GM18517 (cell line): ENCODE data around the gene NXPE3.
"Not testable (repeated sequence)": the region's sequence is repeated elsewhere in the genome, so short reads cannot be mapped to it uniquely, and the experiment has no call there.

Experiments
- ATAC-seq: cut with Tn5 transposase; IDR thresholded peaks from one replicate; pipeline ENCODE4 v1.9.1; 2021; ENCODE audit warnings: mild to moderate bottlenecking, moderate library complexity; ENCODE audit not compliant: unreplicated experiment

The NXPE3 gene

DNA sequence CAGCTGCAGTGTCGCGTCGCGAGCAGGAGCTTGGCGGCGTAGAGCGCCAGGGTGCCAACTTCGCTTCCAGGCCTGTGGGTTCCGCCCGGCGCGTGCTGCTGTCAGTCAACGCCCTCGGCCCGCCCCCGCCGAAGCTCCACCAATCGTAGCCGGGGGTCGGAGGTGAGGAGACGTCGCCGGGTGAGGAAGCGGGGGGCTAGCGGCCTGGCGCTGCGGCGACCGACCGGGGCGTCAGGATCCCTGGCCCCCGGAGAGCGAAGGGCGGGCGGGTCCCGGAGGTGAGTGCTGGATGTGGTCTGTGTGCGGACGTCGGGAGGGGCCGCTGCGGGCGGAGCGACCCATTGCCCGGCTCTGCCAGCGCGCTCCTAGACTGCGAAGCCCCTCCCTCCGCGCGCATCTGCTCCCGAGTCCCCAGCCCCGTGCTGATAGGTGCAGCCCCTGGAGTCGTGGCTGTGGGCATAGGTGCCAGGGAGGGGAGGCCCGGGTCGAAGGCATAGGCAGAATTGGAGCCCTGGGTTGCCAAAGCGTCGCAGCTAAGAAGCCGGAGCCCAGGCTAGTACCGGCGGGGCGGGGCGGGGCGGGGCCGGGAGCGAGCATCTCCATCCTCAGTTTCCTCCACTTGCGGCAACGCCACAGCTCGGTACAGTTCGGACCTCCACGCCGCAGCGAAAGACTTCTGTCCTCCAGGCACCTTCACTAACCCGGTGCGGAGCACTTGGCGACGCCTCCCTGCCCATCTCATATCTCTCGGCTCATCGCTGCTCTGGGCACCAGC, at the start of gene NXPE3:
TSS of gene NXPE3 (plus strand) at position 165 of the 775 bp plus-strand sequence. CDS start 6,386 bp downstream, outside the sequence.
- ATAC-seq: peak; percentile 97

DNA sequence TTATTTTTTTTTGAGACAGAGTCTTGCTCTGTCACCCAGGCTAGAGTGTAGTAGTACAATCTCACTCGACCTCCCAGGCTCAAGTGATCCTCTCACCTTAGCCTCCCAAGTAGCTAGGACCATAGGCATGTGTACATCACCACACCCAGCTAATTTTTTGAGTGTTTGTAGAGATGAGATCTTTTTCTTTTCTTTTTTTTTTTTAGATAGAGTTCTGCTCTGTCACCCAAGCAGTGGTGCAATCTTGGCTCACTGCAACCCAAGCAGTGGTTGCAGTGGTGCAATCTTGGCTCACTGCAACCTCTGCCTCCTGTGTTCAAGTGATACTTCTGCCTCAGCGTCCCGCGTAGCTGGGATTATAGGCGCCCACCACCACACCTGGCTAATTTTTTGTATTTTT, 49.4 kb upstream of the NXPE3 start:
- ATAC-seq: no peak

- ATAC-seq: no peak
Observed at GRCh38 chr3:101730839-101731238, 48.2 kb upstream of the NXPE3 start.

DNA sequence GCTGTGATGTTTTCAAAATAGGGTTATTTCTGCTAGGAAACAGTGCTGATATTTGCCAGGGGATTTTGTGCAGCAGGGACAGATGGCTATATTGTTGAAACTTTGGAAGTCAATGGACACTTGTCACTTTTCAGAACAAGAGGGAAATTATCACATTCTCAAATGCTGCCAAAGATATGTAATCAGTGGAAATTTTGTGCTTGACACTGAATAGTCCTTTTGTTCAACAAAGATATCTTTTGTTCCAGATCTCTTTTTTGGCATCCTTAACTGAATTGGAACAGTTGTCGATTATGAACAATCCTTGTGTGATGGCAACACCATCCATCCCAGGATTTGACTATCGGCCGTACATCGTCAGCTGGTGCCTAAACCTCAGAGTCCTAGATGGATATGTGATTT, 46.8 kb upstream of the NXPE3 start:
- no peak for ATAC-seq

DNA sequence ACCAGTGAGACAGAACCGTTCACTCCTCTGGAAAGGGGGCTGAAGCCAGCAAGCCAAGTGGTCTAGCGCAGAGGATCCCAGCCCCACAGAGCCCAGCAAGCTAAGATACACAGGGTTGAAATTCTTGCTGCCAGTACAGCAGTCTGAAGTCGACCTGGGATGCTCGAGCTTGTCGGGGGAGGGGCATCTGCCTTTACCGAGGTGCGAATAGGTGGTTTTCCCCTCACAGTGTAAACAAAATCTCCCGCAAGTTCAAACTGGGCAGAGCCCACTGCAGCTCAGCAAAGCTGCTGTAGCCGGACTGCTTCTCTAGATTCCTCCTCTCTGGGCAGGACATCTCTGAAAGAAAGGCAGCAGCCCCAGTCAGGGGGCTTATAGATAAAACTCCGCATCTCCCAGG, 43.2 kb upstream of the NXPE3 start:
- ATAC-seq: no peak

DNA sequence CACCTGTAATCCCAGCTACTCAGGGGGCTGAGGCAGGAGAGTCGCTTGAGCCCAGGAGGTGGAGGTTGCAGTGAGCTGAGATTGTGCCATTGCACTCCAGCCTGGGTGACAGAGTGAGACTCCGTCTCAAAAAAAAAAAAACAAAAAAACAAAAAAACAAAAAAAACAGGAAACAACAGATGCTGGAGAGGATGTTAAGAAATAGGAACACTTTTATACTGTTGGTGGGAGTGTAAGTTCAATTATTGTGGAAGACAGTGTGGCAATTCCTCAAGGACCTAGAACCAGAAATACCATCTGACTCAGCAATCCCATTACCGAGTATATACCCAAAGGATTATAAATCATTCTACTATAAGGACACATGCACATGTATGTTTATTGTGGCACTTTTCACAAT, 37.1 kb upstream of the NXPE3 start:
- not testable (repeated sequence) for ATAC-seq

DNA sequence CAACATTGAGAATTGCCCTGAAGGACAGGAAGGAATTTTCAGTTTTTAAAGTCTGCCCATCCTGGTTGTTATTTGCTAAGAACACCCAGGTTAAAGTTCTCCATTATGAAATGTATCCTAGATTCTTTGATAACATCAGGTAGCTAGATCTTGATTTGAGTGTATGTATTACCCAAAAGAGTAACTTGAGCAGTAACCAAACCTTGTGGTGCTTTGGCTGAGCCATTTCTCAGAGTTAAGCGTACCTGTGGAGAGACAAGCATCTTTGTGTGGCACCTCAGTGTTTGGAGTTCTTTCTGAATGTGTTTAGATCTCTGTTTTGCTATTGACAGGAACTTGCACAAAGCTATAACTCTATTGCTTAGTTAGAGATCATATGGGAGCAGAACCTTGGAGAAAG, 34.2 kb upstream of the NXPE3 start:
- ATAC-seq: no peak

DNA sequence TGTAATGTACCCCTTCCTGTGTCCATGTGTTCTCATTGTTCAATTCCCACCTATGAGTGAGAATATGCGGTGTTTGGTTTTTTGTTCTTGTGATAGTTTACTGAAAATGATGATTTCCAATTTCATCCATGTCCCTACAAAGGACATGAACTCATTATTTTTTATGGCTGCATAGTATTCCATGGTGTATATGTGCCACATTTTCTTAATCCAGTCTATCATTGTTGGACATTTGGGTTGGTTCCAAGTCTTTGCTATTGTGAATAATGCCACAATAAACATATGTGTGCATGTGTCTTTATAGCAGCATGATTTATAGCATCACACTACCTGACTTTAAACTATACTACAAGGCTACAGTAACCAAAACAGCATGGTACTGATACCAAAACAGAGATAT, 33.1 kb upstream of the NXPE3 start:
- not testable (repeated sequence) for ATAC-seq

DNA sequence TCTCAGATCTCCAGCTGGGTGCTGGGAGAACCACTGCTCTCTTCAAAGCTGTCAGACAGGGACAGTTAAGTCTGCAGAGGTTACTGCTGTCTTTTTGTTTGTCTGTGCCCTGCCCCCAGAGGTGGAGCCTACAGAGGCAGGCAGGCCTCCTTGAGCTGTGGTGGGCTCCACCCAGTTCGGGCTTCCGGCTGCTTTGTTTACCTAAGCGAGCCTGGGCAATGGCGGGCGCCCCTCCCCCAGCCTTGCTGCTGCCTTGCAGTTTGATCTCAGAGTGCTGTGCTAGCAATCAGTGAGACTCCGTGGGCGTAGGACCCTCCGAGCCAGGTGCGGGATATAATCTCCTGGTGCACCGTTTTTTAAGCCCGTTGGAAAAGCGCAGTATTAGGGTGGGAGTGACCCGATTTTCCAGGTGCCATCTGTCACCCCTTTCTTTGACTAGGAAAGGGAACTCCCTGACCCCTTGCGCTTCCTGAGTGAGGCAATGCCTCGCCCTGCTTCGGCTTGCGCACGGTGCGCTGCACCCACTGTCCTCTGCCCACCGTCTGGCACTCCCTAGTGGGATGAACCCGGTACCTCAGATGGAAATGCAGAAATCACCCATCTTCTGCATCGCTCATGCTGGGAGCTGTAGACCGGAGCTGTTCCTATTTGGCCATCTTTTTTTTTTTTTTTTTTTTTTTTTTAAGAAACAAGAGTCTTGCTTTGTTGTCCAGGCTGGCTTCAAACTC, 25.5 kb upstream of the NXPE3 start:
- ATAC-seq: not testable (repeated sequence)

- no peak for ATAC-seq
Observed at GRCh38 chr3:101758224-101758623, 20.8 kb upstream of the NXPE3 start.

GRCh38 chr3:101762041-101762646, 16.9 kb upstream of the NXPE3 start:
- no peak for ATAC-seq

GRCh38 chr3:101777745-101778281, 1.2 kb upstream of the NXPE3 start:
- not testable (repeated sequence) for ATAC-seq

DNA sequence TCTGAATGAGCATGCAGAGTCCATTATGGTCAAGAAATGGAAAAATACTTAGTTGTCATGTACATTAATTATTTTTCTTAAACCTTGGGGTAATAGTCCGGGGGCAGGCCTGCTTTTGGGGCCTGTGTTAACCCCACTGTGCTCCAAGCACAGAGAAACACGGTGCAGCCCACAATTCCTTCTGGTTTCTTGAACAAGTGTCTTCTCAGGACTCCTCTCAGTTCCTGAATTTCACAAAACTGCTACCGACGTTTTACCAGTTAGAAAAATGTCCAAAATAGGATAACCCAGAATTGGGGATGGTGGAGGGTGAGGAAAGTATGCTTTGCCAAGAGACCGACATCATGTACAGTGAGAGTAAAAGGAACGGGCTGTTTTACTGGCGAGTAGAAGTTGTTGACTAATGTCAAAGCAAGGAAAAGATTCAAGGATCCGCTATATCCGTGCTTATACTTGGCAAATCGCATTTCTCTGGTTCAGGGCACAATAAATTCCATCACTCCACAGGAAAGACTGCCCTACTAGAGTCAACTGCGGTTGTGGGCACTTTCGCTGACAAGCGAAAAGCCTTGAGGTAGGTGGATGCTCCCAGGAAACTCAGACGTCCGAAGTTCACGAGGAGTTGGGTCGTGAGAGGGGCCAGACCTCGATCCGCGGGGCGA, 495 bp upstream of the NXPE3 start:
- ATAC-seq: no peak

DNA sequence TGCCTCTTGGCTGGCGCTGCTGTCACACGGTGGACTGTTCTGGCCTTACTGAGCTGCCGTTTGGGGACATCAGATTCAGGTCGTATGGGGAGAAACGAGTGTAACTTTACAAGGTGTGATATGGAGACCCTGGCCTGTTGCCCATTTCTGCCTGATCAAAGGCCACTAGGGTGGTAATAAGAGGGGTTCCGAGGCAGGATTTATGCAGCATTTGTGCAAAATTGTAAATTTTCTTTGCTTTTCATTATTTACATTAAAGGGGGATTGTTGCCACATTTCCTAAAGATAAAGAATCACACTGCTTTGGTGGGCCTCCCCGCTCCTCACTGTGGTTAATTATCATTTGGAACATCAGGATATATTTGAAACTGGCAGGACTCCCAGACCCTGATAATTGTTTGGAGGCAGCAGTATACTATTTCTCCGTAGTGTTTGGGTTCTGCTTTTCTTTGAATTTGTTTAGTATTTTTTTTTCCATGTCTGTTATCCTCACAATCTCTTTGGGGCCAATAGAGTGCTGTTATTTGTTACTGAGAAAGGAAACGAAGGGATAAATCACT, 891 bp downstream of the NXPE3 start:
- peak; percentile 29 for ATAC-seq

- ATAC-seq: no peak
Observed at GRCh38 chr3:101780661-101781060, 1.6 kb downstream of the NXPE3 start.

GRCh38 chr3:101781166-101781565, 2.2 kb downstream of the NXPE3 start:
- no peak for ATAC-seq

- ATAC-seq: no peak
Observed at GRCh38 chr3:101784855-101785613, 6.0 kb downstream of the NXPE3 start.

DNA sequence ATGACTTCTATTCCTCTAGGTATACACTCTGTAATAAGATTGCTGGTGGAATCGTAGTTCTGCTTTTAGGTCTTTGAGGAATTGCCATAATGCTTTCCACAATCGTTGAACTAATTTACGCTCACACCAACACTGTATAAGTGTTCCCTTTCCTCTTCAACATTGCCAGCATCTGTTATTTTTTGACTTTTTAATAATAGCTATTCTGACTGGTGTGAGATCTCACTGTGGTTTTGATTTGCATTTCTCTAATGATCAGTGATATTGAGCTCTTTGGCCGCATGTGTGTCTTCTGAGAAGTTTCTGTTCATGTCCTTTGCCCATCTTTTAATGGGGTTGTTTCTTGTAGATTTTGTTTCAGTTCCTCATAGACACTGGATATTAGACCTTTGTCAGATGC, 12.8 kb downstream of the NXPE3 start:
- ATAC-seq: peak; percentile 98

GRCh38 chr3:101796077-101796680, 17.2 kb downstream of the NXPE3 start:
- no peak for ATAC-seq

DNA sequence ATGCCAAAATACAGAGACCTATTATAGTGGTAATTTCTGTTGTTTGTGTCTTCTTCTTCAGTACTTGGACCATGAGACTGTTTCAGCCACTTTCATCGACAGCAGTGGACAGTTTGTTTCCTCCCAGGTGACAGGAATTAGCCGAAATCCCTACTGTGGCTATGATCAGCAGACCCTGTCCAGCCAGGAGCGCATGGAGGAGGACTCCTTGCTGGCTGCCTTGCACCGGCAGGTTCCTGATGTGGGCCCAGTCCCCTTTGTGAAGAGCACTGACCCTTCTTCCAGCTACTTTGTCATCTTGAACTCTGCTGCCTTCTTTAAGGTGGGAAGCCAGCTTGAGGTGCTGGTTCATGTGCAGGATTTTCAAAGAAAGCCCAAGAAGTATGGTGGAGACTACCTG, 22.2 kb downstream of the NXPE3 start:
- ATAC-seq: no peak
